GM23248 (cell line): Measurements from ENCODE around the gene PTPRD. TPM values are rescaled to one million over a fixed set of nuclear protein-coding genes. Genes with fewer than 3 reads are reported as not detected.

ENCODE experiments used
- DNase-seq: peaks from one replicate; pipeline ENCODE4 v3.0.0-alpha.2; 2015
- H2AFZ ChIP-seq: fragments of 200-600 bp; sonication (generic); 2 replicates; pipeline ENCODE4 v1.6.1; 2016; ENCODE audit warnings: antibody characterized with exemption
- H3F3A ChIP-seq: fragments of 200-600 bp; sonication (generic); 2 replicates; pipeline ENCODE4 v1.6.1; 2016; ENCODE audit warnings: mild to moderate bottlenecking, antibody characterized with exemption, mixed run types; ENCODE audit not compliant: insufficient read depth
- H3K27ac ChIP-seq: fragments of 200-600 bp; sonication (generic); 2 replicates; pipeline ENCODE4 v1.5.1; 2016; ENCODE audit warnings: mild to moderate bottlenecking
- H3K27me3 ChIP-seq: fragments of 200-600 bp; sonication (generic); replicated peaks from 2 replicates; pipeline ENCODE4 v1.6.1; 2016; ENCODE audit warnings: mild to moderate bottlenecking; ENCODE audit not compliant: insufficient read depth
- H3K36me3 ChIP-seq: fragments of 200-600 bp; sonication (generic); 2 replicates; pipeline ENCODE4 v1.6.1; 2016; ENCODE audit warnings: low read depth, mild to moderate bottlenecking
- H3K4me1 ChIP-seq: fragments of 200-600 bp; sonication (generic); 2 replicates; pipeline ENCODE4 v1.6.1; 2016; ENCODE audit warnings: mild to moderate bottlenecking; ENCODE audit not compliant: insufficient read depth
- H3K4me2 ChIP-seq: fragments of 200-600 bp; sonication (generic); one replicate; pipeline ENCODE4 v1.6.1; 2016; ENCODE audit warnings: mild to moderate bottlenecking; ENCODE audit not compliant: unreplicated experiment
- H3K4me3 ChIP-seq: fragments of 200-600 bp; sonication (generic); 2 replicates; pipeline ENCODE4 v1.5.1; 2016; ENCODE audit warnings: mild to moderate bottlenecking
- H3K79me2 ChIP-seq: fragments of 200-600 bp; sonication (generic); 2 replicates; pipeline ENCODE4 v1.6.1; 2016; ENCODE audit warnings: mild to moderate bottlenecking; ENCODE audit not compliant: insufficient read depth
- H3K9ac ChIP-seq: fragments of 200-600 bp; sonication (generic); 2 replicates; pipeline ENCODE4 v1.6.1; 2016; ENCODE audit warnings: mild to moderate bottlenecking
- H3K9me2 ChIP-seq: fragments of 200-600 bp; sonication (generic); 2 replicates; pipeline ENCODE4 v1.6.1; 2016; ENCODE audit warnings: mixed run types, mild to moderate bottlenecking, moderate library complexity; ENCODE audit not compliant: insufficient read depth
- H3K9me3 ChIP-seq: fragments of 200-600 bp; sonication (generic); one replicate; pipeline ENCODE4 v1.6.1; 2017; ENCODE audit warnings: low read depth
- H4K20me1 ChIP-seq: fragments of 200-600 bp; sonication (generic); 2 replicates; pipeline ENCODE4 v1.6.0; 2016; ENCODE audit not compliant: insufficient read depth
- EZH2 ChIP-seq: fragments of 200-600 bp; sonication (generic); IDR thresholded peaks from 2 replicates; pipeline ENCODE4 v1.6.1; 2018; ENCODE audit warnings: antibody characterized with exemption, mild to moderate bottlenecking; ENCODE audit not compliant: insufficient read depth, poor library complexity, severe bottlenecking
- EZH2phosphoT487 ChIP-seq: fragments of 200-600 bp; sonication (generic); IDR thresholded peaks from 2 replicates; pipeline ENCODE4 v1.6.1; 2018; ENCODE audit warnings: antibody characterized with exemption, moderate library complexity, mild to moderate bottlenecking, low read depth; ENCODE audit not compliant: insufficient read depth
- WGBS, 2 experiments: methylation state at CpG; one replicate each; pipeline ENCODE4 v1.1.6; 2015 to 2017; ENCODE audit warnings: low lambda C conversion rate in 2 of 2, low coverage in 1 of 2; ENCODE audit errors: missing lambda C conversion rate in 2 of 2; 5-methylcytosine and 5-hydroxymethylcytosine counted together
- in situ Hi-C: fragments of 300-500 bp; cut with MboI; formaldehyde crosslinking; loops from 2 replicates; pipeline ENCODE4 v1.15.0; 2020
- polyA plus RNA-seq: library from polyadenylated mRNA; unstranded; fragments of >200 nt; fragmentation: Nextera tagmentation; extraction: Ambion mirVana; gene quantifications from 2 replicates; pipeline ENCODE4 v1.2.1, GENCODE V29; 2016
- total RNA-seq: library from RNA; depleted of rRNA; stranded (reverse); fragments of >200 nt; shearing (Covaris generic); gene quantifications from 2 replicates; pipeline ENCODE4 v1.2.3, GENCODE V29; 2014

Gene PTPRD
- total and polyA plus RNA-seq, 2 experiments from 2014 or later, result 0.05 TPM; not detected in 1

- H3K9me3 ChIP-seq, result no peaks in the 10 kb centered on the region
- H3F3A ChIP-seq, result no peaks in the 10 kb centered on the region
- no peak overlapping the region for H2AFZ ChIP-seq
- in situ Hi-C loops, result no loop called here
- no peaks in the 10 kb centered on the region for H3K27me3 ChIP-seq
- H3K4me1 ChIP-seq, result no peaks in the 10 kb centered on the region
- 30 to 36% methylated on average over 1 of the region's 1 CpG for WGBS, 2 experiments
- H3K27ac ChIP-seq, result no peak overlapping the region
- no peak overlapping the region for H3K9ac ChIP-seq
- no peak overlapping the region for H3K4me2 ChIP-seq
- DNase-seq, result no peak
- no peaks in the 10 kb centered on the region for H3K9me2 ChIP-seq
- TF ChIP-seq EZH2 (no peak), EZH2phosphoT487 (no peak)
- no peak overlapping the region for H3K4me3 ChIP-seq
- no peaks in the 10 kb centered on the region for H3K79me2 ChIP-seq
- H4K20me1 ChIP-seq, result no peaks in the 10 kb centered on the region
- H3K36me3 ChIP-seq, result no peaks in the 10 kb centered on the region
Observed at GRCh38 chr9:8653855-8654254, 1958.9 kb downstream of the PTPRD start.

- H3K27ac ChIP-seq, result no peak overlapping the region
- in situ Hi-C loops, result no loop called here
- TF ChIP-seq EZH2, result no peak
- no peak for TF ChIP-seq EZH2phosphoT487
- no peaks in the 10 kb centered on the region for H3K79me2 ChIP-seq
- H3K4me2 ChIP-seq, result no peak overlapping the region
- 18 to 32% methylated on average over 2 of the region's 2 CpGs for WGBS, 2 experiments
- H3K27me3 ChIP-seq, result no peaks in the 10 kb centered on the region
- H3K36me3 ChIP-seq, result no peaks in the 10 kb centered on the region
- H3K9ac ChIP-seq, result no peak overlapping the region
- no peak overlapping the region for H3K4me3 ChIP-seq
- no peaks in the 10 kb centered on the region for H3K4me1 ChIP-seq
- H4K20me1 ChIP-seq, result no peaks in the 10 kb centered on the region
- H3K9me2 ChIP-seq, result no peaks in the 10 kb centered on the region
- H3K9me3 ChIP-seq, result no peaks in the 10 kb centered on the region
- no peak overlapping the region for H2AFZ ChIP-seq
- no peaks in the 10 kb centered on the region for H3F3A ChIP-seq
- DNase-seq, result no peak
Observed at GRCh38 chr9:8653111-8653510, 1959.7 kb downstream of the PTPRD start.

DNA sequence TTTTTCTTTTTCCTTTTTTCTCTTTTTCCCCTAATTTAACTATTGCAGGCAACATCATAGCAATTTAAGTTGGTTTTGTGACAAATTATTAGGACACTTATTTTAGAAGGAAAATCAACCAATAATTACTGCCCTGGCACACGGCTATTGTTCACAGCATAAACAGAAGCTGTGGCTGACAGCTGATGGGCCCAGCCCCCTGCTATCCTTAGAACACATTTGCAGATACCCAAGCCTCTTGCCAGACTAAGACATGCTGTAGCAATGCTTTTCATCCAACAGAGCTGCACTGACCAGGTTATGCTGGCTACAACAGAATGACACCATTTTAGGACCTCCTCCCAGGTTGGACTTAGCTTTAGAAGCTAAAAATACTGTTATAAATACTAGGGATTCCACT is 1960.5 kb downstream of the PTPRD start:
- no peak overlapping the region for H3K4me2 ChIP-seq
- no peaks in the 10 kb centered on the region for H3K9me2 ChIP-seq
- H3K27ac ChIP-seq, result no peak overlapping the region
- no peak overlapping the region for H3K9ac ChIP-seq
- DNase-seq, result no peak
- 0 to 9% methylated on average over 1 of the region's 1 CpG for WGBS, 2 experiments
- H3K27me3 ChIP-seq, result no peaks in the 10 kb centered on the region
- no peak overlapping the region for H2AFZ ChIP-seq
- in situ Hi-C loops, result no loop called here
- no peaks in the 10 kb centered on the region for H3F3A ChIP-seq
- no peaks in the 10 kb centered on the region for H4K20me1 ChIP-seq
- H3K9me3 ChIP-seq, result no peaks in the 10 kb centered on the region
- no peaks in the 10 kb centered on the region for H3K4me1 ChIP-seq
- TF ChIP-seq EZH2phosphoT487, result no peak
- no peak for TF ChIP-seq EZH2
- no peaks in the 10 kb centered on the region for H3K36me3 ChIP-seq
- H3K79me2 ChIP-seq, result no peaks in the 10 kb centered on the region
- no peak overlapping the region for H3K4me3 ChIP-seq

GRCh38 chr9:8651846-8652215 is 1961.0 kb downstream of the PTPRD start:
- DNase-seq, result no peak
- no peaks in the 10 kb centered on the region for H3K27me3 ChIP-seq
- no peak overlapping the region for H2AFZ ChIP-seq
- no peaks in the 10 kb centered on the region for H3K36me3 ChIP-seq
- H3F3A ChIP-seq, result no peaks in the 10 kb centered on the region
- in situ Hi-C loops, result no loop called here
- no peak for TF ChIP-seq EZH2
- TF ChIP-seq EZH2phosphoT487, result no peak
- no peaks in the 10 kb centered on the region for H3K4me1 ChIP-seq
- no peaks in the 10 kb centered on the region for H3K79me2 ChIP-seq
- H3K4me2 ChIP-seq, result no peak overlapping the region
- no peaks in the 10 kb centered on the region for H4K20me1 ChIP-seq
- no peaks in the 10 kb centered on the region for H3K9me2 ChIP-seq
- no peak overlapping the region for H3K4me3 ChIP-seq
- H3K9me3 ChIP-seq, result no peaks in the 10 kb centered on the region
- no peak overlapping the region for H3K27ac ChIP-seq
- WGBS, 2 experiments, result 1 to 4% methylated on average over 3 of the region's 3 CpGs
- H3K9ac ChIP-seq, result no peak overlapping the region
